ENCODE measurements around the gene ALAD. TPM values are rescaled to one million over a fixed set of nuclear protein-coding genes. Genes with fewer than 3 reads are reported as not detected.

Gene ALAD
- total and polyA plus RNA-seq, 2 of the 13 experiments (the other 11 are each of a cell fraction or from before 2014, with no cell fraction given) = 21.8 to 30.1 TPM

- TF ChIP-seq MXD3 (CRISPR knock-in tag; IDR thresholded peaks at IDR 0.05) = peak; percentile 60
- TF ChIP-seq STAT5B (CRISPR knock-in tag; IDR thresholded peaks at IDR 0.05) = no peak
- 0 out of 2 replicates have a peak, but pooled peaks have one; percentile 42 for TF ChIP-seq RERE (CRISPR knock-in tag; IDR thresholded peaks at IDR 0.05; ENCODE audit: low read depth)
- TF ChIP-seq REL (CRISPR knock-in tag; conservative IDR thresholded peaks at IDR 0.05) = no peak
- TF ChIP-seq PHF5A (CRISPR knock-in tag; IDR thresholded peaks at IDR 0.05; ENCODE audit: low read depth, unreplicated experiment) = peak; percentile 19
- TF ChIP-seq GMEB1 (CRISPR knock-in tag; IDR thresholded peaks at IDR 0.05; ENCODE audit: borderline replicate concordance) = peak; percentile 48; the same call in 1 of the 2 replicates
- TF ChIP-seq MTF2 (CRISPR knock-in tag; IDR thresholded peaks at IDR 0.05; ENCODE audit: borderline replicate concordance) = no peak
- TF ChIP-seq CREM (IDR thresholded peaks at IDR 0.05) = peak; percentile 37; the same call in 1 of the 2 replicates
- TF ChIP-seq CREM (CRISPR knock-in tag; IDR thresholded peaks at IDR 0.05) = no peak
- TF ChIP-seq ZNF773 (CRISPR knock-in tag; IDR thresholded peaks at IDR 0.05; ENCODE audit: borderline replicate concordance) = no peak
- peak; percentile 72; the same call in 1 of the 2 replicates for TF ChIP-seq ZMYM2 (CRISPR knock-in tag; IDR thresholded peaks at IDR 0.05)
- peak; percentile 99 for TF ChIP-seq ZNF687 (CRISPR knock-in tag; IDR thresholded peaks at IDR 0.05)
- TF ChIP-seq DMTF1 (CRISPR knock-in tag; IDR thresholded peaks at IDR 0.05) = no peak
- no peak for TF ChIP-seq ZNF557 (CRISPR knock-in tag; IDR thresholded peaks at IDR 0.05)
- no peak for TF ChIP-seq ZFP62 (CRISPR knock-in tag; IDR thresholded peaks at IDR 0.05)
Observed at GRCh38 chr9:113387560-113388230, 13.4 kb downstream of the ALAD start (continued).

Measured in HepG2 (cell line).